ENCODE measurements around the gene NSMCE1.

The NSMCE1 gene, protein sequence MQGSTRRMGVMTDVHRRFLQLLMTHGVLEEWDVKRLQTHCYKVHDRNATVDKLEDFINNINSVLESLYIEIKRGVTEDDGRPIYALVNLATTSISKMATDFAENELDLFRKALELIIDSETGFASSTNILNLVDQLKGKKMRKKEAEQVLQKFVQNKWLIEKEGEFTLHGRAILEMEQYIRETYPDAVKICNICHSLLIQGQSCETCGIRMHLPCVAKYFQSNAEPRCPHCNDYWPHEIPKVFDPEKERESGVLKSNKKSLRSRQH

DNA sequence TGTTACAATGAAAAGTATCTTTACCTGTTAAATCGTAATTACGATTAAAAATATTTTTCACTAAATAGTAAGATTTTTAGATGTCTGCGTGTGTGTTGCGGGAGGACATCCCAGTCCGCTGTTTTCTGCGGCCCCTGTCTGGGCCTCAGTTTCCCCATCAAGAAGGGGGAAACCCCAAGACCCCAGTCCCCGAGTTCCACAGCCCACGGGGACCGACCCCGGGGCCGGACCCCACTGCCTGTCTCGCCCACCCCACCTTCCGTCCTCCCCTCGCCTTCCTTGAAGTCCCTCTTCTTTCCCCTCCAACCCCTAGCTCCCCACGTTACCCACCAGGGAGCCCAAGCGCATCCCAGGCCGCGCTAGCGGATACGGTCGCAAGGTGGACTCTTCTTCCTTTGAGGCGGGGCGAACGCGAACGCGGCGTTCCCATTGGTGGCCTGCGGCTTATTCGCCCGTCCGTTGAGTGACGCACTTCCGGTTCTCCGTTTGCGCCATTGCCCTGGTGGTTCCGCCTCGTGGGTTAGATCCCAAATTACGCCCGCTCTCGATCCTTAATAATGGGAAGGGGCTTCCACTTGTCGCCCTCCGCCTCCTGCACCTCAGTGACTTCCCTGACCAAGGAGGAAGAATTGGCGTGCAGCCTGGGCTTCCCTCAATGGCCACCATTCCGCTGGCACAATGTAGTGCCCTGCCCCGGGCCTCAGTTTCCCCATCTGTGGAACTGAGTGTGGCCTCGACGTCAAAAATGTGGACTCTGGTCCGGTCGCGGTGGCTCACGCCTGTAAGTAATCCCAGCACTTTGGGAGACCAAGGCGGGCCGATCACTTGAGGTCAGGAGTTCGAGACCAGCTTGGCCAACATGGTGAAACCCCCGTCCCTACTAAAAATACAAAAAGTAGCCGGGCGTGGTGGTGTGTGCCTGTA, at the start of gene NSMCE1:
Gene NSMCE1 (minus strand): TSS at position 397 of the 924 bp plus-strand sequence. CDS start 11,202 bp downstream, outside the sequence.
- peak; percentile 97 for DNase-seq

DNA sequence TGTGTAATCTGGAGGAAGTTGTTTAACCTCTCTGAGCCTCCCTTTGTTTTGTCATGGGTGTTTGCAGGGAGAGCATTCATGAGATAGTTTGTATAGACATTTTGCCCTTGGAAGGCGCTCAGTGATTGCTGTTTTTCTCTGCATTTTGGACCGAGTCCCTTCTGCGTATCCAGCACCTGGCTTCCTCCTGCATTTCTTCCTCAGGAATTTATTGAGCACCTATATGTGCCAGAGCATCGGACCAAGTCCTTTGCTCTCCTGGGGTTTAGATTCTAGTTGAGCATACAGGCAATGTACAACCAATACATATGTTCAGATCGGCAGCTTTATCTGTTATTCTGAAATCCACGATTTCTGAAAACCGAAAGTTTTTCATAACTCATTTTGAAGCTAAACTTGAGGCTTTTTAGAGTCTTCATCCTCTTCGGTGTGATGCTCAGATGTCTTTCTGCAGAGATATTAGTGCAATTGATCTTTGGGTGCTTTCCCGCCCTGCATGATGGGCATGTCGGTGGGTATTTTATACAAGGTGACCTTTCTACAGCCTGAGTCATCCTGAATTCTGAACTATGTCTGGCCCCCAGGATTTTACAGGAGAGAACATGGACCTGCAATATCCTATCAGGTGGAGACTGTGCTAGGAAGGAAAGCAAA, 49.3 kb upstream of the NSMCE1 start:
- no peak for DNase-seq

GRCh38 chr16:27317320-27317719, 48.7 kb upstream of the NSMCE1 start:
- no peak for DNase-seq

GRCh38 chr16:27316038-27316680, 47.6 kb upstream of the NSMCE1 start:
- no peak for DNase-seq

DNA sequence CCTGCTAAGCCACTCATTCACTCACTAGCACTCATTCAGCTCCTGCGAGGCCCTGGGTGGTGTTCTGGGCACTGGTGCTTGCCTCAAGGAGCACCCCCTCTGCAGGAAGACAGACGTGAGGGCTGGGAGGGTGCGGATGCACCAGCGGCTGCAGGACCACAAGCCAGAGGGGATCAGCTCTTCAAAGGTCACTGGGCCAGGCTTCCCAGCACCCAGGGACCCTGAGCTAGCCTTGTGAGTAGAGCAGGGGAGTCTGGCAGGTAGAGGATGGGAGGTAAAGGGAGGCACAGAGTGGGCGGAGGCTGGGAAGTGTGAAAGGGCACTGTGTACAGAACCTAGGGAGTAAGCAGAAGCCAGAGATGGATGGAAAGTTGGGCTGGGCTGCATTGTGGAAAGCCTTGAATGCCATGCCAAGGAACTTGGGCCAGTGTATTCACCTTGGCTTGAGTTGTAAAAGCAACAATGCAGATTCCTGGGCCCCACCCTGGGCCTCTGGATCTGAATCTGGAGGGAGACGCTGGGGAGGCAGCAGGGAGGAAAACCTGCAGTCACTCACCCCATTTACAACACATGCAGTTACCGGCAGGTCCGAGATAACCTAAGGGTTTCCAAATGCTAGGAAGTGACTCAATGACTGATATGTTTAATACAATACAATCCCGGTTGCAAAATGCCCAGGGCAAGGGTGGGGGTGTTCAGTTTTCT, 46.9 kb upstream of the NSMCE1 start:
- no peak for DNase-seq

DNA sequence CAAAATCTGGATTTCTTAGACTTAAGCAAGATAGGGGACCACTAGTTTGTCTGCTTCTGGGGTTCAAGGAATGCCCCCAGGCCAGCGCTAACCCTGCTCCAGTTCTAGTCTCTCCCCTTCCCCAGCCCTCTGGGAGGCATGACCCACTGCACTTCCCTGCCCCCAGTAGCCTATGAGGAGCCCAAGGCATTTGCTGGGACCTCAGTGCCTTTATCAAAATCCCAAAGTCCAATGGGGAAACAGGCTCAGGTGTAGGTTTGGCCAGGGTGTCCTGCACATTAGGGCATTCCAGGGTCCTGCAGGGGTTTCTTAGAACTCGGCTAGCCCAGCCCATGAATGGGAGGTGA, 46.4 kb upstream of the NSMCE1 start:
- DNase-seq = no peak

- no peak for DNase-seq
Observed at GRCh38 chr16:27314161-27314723, 45.7 kb upstream of the NSMCE1 start.

GRCh38 chr16:27313422-27314160, 45.0 kb upstream of the NSMCE1 start, which contains the start of gene IL4R:
TSS of gene IL4R (plus strand) at chr16:27313974. CDS start at chr16:27340204, 26,230 bp downstream.
- peak; percentile 36 for DNase-seq

GRCh38 chr16:27312580-27313421, 44.2 kb upstream of the NSMCE1 start:
- no peak for DNase-seq

DNA sequence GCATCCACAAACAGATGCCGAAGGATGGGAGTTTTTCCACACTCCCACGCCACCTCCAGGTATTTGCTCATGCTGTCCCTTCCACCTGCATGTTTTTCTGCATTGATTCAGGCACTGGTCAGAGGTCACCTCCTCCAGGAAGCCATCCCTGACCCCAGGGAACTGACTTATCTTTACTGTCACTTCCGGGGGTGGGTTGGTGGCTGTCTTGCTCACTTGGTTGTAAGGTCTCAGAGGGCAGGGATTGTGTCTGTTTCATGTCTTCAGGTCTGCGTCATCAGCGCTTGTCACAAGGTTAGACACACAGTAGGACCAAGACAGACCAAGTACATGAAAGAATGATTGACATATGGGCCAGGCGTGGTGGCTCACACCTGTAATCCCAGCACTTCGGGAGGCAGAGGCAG, 43.3 kb upstream of the NSMCE1 start:
- no peak for DNase-seq

- no peak for DNase-seq
Observed at GRCh38 chr16:27311448-27311830, 42.9 kb upstream of the NSMCE1 start.

DNA sequence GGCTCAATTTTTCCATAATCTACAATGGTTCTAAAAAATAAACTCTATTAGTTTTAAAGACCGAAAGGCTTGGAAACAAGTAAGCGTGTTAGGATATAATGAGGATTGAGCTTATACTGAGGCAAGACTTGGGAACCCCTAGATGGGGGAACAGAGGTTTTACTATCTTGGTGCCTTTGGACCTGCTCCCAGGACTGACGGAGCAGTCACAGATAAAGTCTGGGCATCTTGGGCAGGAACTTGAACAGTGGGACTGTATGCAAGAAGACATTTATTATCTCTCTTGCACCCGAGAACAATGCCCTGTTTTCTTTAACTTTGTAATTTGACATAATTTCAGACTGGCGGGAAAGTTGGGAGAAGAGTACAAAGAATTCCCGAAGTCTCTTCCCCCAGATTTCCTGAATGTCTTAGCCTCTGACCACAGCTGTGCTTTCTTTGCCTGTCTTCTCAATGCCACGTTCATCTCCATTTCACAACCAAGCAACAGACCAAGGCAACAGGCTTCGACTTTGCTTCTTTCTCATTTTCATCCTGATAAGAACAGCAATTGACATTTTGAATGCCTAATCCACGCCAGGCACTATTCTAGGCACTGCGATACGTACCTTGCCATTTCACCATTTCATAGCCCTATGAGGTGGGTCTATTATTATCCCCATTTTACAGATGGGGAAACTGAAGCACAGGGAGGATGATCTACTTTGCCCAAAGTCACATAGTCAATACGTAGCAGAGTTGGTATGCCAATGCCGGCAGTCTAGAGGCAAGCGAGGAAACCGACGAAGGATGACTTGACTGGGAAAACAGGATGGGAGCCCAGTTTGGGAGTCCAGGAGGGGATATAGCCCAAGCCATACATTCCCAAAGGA, 42.2 kb upstream of the NSMCE1 start:
- no peak for DNase-seq

DNA sequence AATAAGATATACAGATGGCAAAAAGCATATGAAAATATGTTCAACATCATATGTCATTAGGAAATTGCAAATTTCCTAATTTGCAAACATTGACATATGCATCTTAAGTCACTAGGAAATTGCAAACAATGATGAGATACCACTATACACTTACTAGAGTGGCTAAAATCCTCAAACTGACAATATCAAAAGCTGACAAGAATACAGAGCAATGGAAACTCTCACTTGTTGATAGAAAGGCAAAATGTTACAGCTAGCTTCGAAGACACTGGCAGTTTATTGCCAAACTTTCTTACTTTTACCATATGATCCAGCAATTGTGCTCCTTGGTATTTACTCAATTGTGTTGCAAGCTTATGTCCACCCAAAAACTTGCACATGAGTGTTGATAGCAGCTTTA, 40.2 kb upstream of the NSMCE1 start:
- DNase-seq = no peak

GRCh38 chr16:27305839-27306442, 37.4 kb upstream of the NSMCE1 start:
- DNase-seq = no peak

DNA sequence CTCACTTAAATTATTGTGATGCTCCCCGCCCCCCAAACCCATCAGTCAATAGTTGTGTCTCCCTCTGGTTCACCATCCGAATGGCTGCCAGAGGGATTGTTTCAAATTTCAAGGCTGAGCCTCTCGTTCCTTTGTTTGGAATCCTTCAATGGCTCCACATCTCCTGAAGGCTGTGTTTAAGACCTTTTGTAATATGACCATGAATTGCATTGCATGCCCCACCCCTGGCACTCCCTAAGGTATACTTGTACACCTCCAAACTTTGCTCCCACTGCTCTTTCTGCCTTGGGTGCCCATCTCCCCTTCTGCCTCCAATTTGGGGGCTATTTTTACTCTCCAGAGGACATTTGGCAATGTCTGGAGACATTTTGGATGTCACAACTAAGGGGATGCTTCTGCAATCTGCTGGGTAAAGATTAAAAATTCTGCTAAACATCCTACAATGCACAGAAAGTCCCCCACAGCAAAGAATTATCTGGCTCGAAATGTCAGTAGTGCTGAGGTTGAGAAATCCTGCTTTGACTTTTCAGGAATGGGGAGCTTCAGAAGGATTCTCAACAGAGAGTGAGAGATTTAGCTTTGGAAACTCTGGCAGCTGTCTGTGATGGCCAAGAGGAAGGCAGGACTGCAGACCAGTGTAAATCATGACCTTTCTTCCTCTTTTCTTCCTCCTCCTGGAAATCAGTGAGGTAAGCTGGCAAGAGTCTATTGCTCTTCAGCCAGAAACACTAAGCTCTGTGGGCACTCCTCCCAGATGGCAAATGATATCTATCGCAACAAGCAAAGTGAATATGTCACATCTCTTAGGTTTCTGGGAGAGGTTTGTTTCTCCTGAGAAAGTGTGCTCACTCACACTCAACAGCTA, 36.5 kb upstream of the NSMCE1 start:
- DNase-seq = no peak

DNA sequence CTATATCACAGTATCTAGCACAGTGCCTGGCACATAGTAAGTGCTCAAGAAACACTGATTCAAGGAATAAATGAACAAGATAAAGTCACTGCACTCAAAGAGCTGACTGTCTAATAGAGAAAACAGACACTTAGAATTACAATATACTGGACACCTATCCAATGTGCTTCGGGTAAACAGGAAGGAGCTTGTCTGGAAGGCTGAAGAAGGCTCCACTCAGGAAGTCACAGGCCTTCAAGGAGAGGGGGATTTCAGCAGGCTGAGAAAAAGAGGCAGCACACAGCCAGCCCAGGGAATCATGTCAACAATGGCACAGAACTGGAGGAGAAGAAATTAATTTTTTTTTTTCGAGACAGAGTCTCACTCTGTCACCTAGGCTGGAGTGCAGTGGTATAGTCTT, 35.5 kb upstream of the NSMCE1 start:
- no peak for DNase-seq

DNA sequence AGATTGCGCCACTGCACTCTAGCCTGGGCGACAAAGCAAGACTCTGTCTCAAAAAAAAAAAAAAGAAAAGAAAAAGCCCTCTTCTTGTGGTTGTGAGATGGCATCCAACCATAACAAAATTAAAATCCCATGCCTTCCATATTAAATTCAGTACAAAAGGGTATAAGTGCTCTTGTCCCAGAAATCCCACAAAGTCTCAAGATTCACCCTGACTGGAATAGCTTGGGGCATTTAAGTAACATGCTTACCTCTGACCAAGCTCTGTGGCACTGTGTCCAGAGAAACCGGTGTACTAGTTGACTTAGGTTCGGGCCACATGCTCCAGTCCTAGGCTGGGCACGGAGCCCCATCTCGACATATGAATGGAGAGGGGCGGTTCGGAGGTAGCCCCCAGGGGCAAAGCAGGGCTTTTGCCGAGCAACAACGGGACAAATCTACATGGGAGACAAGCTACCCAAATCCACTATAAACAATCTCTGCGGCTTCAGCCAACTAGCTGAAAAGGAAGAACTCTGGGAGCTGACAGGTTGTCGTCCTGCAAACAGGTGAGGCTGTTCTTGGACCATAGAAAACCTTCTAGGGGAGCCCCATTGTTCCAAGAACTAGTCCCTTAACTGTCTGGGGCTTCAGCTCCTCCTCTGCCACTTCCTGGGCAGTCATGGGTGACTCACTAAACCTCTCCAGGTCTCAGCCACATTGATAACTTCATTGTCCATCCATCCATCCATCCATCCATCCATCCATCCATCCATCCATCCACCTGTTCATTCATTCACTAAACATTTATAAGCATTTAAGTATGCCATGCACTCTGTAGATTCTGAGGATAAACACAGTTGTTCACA, 34.9 kb upstream of the NSMCE1 start:
- DNase-seq = no peak
